CD4-positive, alpha-beta T cell treated with Interleukin-4 for 1 hour (primary cell): Measurements from ENCODE around the gene ABCA6.
"Not testable (repeated sequence)": the region's sequence is repeated elsewhere in the genome, so short reads cannot be mapped to it uniquely, and the experiment has no call there.

ENCODE experiments used
- DNase-seq, 2 donors: peaks; one replicate each; pipeline ENCODE4 v3.0.0-alpha.2; 2020 to 2022

ABCA6 gene

DNA sequence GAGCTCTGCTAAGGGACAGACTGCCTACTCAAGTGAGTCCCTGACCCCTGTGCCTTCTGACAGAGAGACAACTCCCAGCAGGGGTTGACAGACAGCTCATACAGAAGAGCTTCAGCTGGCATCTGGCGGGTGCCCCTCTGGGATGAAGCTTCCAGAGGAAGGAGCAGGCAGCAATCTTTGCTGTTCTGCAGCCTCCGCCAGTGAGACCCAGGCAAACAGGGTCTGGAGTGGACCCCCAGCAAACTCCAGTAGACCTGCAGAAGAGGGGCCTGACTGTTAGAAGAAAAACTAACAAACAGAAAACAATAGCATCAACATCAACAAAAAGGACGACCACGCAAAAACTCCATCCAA lies 70.5 kb downstream of the ABCA6 start:
- not testable (repeated sequence) for DNase-seq

DNA sequence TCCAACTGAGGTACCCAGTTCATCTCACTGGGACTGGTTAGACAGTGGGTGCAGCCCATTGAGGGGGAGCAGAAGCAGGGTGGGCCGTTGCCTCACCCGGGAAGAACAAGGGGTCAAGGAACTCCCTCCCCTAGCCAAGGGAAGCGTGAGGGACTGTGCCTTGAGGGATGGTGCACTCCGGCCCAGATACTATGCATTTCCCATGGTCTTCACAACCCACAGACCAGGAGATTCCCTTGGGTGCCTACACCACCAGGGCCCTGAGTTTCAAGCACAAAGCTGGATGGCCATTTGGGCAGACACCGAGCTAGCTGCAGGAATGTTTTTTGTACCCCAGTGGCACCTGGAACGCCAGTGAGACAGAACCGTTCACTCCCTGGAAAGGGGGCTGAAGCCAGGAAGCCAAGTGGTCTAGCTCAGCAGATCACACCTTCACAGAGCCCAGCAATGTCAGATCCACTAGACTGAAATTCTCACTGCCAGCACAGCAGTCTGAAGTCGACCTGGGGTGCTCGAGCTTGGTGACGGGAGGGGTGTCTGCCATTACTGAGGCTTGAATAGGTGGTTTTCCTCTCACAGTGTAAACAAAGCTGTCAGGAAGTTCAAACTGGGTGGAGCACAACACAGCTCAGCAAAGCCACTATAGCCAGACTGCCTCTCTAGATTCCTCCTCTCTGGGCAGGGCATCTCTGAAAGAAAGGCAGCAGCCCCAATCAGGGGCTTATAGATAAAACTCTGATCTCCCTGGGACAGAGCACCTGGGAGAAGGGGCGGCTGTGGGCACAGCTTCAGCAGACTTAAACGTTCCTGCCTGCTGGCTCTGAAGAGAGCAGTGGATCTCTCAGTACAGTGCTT lies 71.1 kb downstream of the ABCA6 start:
- DNase-seq: not testable (repeated sequence)

DNA sequence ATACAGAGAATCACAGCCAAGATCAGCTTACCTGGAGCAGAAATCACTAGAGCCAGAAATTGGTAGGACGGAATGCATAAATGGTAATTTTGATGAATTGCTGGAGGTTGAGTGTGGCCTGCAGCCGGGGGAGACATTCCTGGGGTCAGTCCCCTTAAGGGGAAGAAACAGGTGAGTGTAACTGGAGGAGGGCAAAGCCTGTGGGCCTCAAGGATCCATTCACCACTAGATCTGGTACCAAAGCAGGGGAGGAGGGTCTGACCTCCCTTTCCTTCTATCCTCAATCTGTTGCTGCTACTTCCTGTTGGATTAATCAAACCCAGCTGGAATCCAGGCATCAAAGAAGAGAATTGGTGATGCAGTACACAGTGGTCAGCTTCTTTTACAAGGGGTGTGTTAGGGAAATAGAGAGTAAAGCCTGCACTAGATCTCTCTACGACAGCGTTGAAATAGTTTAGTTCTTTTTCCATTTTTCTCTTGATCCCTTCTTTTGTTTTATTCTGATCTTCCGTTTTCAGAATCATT lies 72.4 kb downstream of the ABCA6 start:
- DNase-seq: no peak

DNA sequence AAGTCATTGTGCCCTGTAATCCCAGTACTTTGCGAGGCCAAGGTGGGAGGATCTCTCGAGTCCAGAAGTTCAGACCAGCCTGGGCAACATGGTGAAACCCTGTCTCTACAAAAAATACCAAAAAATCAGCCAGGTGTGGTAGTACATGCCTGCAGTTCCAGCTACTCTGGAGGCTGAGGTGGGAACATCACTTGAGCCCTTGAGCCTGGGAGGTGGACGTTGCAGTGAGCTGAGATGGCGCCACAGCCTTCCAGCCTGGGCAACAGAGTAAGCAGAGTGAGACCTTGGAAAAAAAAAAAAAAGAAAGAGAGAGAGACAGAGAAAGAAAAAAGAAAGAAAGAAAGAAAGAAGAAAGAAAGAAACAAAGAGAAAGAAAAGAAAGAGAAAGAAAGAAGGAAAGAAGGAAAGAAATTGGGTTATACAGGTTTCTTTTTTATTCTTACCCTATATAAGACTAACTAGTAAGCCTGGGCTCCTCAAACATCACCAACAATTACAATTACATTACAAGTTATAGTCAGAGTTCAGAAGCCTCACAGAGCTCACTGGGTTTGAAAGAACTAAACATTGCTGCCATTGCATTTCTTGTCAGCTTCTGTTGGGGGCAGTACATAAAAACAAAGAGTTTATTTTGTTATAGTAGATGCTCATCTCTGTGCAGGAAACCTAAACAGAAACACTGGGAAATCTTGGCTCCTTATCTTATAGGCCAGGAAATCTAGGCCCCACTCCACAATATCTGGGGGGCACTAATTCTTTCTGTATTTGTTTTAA lies 74.2 kb downstream of the ABCA6 start:
- no peak for DNase-seq

DNA sequence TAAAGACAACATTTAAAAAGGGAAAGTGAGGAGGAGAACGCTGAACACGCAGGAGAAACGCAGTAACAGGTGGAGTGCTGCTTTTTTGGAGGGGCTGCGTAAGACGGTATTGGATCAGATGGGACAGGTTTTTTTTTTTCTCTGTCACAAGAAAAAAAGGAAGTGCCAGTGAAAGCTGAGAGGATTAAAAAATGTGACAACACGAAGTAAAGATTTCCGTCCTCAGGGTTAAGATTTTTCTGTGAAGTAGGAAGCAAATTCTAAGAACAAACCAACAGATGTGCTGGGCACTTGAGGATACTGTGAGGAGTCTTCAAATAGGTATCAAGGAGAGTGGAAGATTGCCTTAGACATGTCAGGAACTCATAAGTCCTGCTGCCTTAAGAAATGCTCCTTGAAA lies 75.2 kb downstream of the ABCA6 start:
- no peak for DNase-seq

DNA sequence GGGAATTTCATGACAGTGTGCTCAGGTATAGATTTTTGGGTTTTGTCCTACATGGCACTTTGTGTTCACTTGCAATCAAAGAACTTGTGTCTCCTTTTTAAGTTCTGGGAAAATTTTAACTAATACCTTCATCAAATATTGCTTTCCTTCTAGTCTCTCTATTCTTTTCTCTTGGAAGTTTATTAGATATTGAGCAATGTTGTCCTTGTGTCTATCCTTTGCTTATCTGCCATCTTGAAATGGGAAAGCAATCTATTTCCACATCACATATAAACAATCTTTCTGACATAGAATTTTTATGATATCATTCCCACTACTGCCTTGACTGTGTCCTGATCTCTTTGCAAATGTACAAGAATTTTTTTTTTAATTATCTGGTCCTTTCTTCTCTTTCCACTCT lies 76.6 kb downstream of the ABCA6 start:
- DNase-seq: no peak

DNA sequence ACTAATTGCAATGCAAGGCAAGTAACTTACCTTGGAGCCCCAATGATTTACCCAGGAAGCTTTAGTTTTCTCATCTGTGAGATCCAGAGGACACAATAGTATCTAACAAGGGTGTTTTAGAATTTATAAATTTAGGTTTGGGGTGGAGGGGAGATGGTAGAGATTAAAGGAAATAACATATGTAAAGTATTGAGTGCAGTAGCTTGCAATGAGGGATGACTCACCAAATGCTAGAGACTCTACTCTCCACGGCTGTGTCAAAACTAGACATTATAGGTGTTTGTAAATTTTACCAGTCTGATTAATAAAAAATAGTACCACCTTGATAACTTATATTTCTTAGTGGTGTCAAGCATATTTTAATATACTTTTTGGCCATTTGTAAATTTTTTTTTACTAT lies 77.2 kb downstream of the ABCA6 start:
- DNase-seq: no peak

DNA sequence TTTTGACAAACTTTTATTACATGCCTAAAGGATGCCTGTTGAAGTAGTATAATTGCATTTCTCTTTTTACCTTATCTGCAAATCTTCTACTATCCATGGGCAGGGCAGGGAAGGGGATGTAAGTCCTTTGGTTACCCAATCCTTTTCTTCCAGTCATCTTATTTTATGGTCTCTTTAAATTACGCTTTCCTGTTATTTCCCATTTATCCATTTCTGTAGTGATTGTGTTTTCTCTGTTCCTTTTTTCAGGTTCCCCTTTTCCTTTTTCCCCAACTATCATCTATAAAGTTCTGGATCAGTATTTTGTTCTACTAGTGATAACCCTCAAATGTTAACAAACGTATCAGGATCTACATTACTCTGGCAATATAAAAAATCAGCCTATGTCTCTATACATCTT lies 77.7 kb downstream of the ABCA6 start:
- no peak for DNase-seq

DNA sequence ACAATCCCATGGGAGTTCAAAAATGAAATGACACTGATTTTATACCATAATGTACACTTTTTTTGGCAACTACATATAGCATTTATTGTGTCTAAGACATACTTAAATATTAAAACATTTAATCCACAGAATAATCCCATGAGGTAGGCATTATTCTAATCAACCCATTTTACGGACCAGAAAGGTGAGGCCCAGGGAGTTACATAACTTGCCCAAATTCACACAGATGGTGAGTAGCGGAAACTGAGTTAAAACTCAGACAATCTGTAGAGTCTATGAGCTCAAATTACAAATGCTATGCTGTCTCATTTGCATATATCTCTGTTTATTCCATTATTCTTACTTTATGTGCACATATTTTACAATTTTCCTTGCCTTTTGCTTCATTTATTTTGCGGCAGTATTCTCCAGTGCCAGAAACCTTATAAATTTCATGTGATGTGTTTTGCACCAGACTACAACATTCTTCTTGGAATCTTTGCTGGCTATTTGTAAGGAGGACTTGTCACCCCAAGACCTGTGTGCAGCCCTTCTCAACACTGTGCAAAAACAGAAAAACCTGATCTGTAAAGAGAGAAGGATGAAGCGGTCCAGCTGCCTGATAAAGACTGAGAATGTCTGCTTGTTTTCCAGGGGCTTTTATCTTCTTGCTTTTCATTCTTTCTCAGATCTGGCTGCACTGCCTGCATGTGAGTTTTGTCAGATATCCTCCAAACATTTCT lies 78.7 kb downstream of the ABCA6 start:
- no peak for DNase-seq

DNA sequence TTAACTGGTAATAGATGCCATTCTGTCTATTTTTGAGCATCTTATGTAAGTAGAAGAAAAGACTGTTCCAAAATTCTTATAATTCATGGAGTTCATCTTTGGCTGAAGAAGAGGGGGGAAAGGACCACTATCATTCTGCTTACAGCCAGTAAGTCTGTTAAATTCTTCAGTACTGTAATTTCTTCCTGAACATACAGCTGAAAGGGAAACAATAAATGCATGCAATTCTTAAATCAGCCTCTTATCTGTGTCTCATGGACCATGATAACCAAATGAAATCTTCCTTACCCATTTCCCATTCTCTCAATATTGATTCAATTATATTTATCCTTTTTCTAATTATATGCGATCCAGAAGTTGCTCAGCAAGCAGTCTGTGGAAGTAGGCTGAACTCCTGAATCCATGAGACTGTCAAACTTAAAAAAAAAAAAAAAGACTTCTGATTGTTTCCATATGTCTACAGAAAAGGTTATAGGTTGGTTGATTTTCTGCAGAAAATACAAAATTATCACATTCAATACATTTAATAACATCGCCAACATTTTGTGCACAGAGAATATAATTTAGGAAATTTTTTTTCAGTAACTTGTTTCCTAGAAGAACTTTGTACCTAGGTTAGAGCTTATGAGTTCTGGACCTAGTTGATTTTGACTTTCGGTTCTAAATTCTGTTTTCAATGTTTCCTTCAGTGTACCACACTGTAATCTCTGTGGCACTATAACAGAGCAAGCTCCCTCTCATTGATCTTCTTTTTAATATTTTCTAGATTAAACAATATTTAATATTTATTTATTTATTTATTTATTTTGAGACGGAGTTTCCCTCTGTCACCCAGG lies 79.8 kb downstream of the ABCA6 start:
- no peak for DNase-seq

DNA sequence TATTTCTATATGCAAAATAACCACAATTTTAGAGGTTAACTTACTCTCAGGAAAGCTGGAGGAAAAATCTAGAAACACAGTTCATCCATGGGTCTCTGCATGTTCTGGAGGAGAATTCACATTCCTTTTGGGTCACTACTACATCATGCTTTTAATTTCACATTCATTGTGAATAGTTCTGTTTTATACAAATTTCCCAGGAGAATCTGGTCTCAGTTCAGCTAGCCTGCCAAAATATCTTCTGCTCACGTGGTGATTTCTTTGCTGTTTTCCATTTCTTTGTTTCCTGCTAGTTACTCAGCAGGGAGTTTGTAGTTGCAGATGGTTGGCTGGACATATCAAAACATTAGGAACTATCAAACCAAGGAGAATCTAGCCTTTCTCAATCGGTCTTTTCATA lies 80.9 kb downstream of the ABCA6 start, which contains the start of gene ABCA9:
Gene ABCA9 (minus strand): TSS at position 106 of the 400 bp plus-strand sequence. CDS start 9,801 bp downstream, outside the sequence.
- no peak for DNase-seq

DNA sequence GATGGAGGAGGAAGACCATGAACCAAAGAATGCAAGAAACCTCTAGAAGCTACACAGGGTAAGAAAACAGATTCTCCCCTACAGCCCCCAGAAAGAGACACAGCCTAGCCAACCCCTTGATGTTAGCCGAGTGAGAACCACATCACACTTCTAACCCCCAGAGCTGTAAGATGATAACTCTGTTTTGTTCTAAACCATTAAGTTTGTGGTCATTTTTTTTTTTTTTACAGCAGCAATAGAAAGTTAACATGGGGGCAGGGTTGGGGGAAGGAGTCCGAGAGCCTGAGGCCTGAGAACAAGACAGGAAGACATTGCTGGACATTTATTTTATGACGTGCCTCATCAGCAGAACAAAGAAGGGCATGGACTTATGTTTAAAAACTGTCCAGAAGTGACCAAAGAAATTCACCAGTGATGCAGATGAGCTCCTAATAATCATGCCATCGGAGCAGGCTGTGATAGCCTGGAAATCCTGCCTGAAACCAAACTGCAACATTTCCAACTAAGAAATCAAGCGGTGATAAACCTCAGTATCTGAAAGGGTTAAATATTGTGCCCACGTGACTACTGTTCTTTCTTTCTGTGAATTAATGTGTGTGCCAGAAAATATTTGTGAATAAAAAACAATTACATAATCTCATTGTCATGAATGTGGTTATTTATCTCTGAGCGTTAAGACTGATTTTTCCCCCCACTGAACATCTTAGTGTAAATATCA lies 82.1 kb downstream of the ABCA6 start:
- DNase-seq: no peak

DNA sequence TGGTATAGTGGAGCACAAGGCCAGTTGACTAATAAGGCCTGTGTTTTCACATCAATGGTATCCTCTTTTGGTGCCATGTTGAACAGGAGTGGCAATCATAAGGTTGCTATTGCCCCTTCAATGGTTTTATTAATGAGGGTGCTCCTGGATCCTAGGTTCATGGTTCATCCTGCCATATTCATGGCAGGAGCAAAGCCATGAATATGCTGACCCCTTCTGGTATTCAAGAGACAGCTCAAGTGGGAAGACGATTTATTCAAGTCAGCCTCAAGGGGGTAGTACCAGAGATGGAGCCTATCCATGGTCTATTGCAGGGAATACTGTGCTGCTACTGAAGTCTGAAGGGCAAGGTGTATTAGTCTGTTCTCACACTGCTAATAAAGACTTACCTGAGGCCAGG lies 83.5 kb downstream of the ABCA6 start:
- DNase-seq: no peak

DNA sequence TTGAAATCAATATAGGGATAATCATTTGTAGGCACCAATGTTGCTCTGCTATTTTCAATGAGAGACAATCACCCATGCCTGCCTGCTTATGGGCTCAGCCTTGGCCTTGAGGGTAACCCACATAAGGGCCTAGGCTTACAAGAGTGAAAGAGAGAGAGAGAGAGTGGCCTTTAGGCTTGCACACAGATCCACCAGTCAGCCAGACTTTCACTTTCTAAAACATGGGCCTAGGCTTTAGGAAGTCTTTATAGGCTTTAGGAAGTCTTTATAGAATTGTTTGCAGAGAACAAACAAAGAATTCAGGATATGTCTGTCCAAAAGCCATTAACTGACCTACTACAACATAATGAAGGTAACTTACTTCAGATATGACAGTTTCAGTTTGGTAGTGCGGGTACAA lies 84.4 kb downstream of the ABCA6 start:
- DNase-seq: no peak

DNA sequence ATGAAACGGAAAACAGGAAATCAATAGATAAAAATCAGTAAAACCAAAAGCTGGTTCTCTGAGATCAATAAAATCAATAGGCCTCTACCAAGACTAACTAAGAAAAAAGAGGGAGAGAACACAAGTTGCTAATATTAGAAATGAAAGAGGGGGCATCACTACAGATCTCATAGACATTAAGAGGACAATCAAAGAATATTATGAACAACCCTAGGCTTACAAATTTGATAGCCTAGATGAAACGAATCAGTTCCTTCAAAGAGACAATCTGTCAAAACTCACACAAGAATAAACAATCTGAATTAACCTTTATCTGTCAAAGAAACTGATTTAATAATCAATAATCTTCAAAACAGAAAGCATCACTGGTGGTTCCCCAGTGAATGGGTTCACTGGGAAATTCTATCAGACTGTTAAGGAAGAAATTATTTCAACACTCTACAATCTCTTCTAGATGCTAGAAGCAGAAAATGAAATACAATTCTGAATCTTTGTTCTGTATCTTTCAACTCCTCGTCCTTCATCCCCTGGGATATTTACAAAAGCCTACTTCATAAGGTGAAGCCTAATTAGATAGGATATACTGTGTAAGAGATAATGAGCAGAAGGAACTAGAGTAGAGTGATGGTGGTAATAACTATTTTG lies 85.4 kb downstream of the ABCA6 start:
- DNase-seq: no peak

DNA sequence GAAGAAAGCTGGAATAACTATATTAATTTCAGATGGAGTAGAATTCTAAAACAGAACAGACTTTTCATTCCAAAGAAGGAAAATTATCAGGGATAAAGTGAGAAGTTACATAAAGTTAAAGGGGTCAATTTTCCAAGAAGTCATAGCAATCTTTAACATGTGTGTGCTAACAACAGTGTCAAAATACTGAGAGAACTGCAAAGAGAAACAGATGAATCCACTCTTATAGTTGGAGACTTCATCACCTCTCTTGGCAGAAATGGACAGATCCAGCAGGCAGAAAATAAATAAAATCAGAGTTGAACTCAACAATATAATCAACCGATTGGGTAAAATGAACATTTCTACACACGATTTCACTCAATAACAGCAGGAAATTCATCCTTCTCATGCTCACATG lies 86.4 kb downstream of the ABCA6 start:
- no peak for DNase-seq

DNA sequence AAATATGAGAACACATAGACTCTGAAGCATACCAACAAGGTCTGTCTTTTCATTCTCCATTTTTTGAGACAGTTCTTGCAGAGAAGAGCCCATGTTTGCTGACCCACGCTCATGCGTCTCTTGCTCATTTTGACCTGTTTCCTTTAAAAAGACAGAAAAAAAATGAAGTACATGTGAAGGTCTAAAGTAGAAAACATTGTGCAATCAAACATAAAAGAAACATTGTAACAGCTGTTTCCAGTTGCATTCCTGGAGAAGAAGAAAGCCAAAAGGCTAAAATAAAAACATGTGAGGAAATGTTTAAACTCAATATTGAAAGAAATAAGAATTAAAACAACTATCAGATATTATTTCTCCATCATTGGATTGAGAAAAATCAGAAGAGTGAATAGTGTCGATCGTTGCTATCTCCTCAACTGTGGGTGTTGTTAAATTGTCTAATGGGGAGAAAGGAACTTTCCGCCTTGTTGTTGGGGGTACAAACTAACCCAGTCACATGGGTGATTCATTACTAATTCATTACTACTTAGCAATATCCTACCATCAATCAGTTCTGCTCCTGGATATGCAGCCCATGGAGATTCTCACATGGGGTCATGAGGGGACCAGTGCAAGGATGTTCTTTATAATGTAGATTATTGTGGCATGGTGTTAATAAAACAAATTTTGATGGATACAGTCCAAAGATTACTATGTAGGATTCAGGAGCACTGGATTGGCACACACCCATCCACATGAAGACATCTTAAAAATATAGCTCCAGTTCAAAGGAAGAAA lies 90.5 kb downstream of the ABCA6 start:
- no peak for DNase-seq

DNA sequence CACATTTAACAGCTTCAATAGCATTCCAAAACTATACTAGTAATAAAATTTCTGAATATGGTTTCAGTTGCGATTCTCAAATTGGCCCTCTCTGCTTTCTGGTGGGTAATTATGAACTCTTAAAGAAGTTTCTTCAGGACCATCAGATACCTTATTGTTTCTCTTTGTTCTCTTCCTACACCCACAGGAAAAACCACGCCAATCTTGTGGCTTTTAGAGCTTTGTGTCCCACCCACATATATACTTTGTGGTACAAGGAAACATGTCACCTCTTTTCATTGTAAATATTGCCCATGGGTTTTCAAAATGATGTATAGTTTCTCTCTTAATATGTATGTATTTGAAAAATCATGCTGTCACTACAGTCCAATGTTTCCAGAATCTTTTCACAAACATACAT lies 93.1 kb downstream of the ABCA6 start:
- DNase-seq: no peak

DNA sequence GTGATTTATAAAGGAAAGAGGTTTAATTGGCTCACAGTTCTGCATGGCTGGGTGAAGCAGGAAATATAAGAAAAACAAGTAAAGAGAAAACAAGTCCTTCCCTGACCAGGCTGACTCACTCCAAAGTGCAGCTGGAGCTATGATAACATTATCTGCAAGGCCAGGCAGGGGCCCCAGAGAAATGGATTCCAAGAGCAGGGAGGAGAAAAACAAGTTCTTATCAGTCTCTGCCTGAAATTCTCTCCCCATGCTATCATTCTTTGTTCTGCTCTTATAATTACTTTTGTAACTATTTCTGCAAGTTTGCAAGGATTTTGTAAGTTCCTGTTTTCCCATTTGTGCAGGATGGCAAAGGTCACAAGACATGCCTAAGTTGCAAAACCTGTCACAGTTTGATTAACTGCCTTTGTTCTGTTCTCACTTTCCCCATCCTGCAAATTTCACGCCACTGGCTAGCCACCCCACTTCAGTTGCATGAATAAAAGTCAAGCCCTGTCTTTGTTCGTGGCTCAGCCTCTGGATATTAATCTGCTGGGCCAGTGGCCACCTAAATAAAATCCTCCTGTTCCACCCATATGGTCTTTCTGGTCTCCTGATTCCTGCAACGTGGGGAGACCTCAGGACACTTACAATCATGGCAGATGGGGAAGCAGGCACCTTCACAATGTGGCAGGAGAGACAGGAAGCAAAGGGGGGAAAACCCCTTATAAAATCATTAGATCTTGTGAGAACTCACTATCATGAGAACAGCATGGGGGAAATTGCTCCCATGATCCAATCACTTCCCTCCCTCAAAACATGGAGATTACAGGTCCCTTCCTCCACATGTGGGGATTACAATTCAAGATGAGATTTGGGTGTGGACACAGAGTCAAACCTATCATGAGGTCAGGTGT lies 94.1 kb downstream of the ABCA6 start:
- DNase-seq: no peak
